GM18951 (cell line): ENCODE results near the gene SYT5.
"Not testable (repeated sequence)": the region's sequence is repeated elsewhere in the genome, so short reads cannot be mapped to it uniquely, and the experiment has no call there.

Experiments
- POLR2A ChIP-seq: IDR thresholded peaks from 4 replicates; pipeline ENCODE4 v1.6.1; 2011; ENCODE audit warnings: mild to moderate bottlenecking; ENCODE audit not compliant: insufficient read length, insufficient read depth; ENCODE audit errors: extremely low read depth
- in situ Hi-C: fragments of 300-500 bp; cut with MboI; formaldehyde crosslinking; loops from one replicate; pipeline ENCODE4 v1.12.0; 2022; ENCODE audit warnings: low sequenced_read_pairs, mixed read lengths, inconsistent platforms; ENCODE audit not compliant: unreplicated experiment

SYT5 gene

DNA sequence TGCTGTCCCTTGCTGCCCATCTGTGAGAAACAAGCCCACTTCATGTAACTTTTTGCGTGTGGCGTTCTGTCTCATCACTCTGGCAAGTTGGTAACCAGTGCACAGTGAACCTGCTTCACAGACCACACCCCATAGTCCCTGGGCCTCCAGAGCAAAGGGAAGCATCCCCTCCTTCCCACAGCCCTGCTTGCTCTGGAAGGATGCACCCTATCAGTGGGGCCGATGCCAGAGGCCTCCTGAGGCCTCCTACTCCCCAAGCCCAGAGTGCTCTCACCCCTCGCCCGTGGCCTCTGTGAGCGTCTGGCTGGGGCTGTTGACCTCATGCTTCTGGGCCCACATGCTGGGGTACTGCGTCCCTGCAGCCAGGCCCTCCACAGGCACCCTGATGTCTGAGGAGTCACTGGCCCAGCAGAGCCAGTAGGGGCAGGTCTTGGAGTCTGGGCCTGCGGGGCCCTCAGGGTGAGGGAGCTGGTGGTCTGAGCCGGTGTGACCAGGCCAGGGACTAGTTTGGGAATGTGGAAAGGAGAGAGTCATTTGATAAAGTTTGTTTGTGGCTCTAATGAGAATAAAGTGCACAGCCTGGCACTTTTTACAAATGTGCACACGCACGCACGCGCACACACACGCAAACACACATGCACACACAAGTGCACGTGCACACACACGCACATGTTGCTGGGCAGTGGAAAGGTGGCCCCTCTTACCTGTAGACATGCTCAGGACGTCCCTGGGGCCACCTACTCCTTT, 43.4 kb upstream of the SYT5 start:
- in situ Hi-C loops = no loop called here
- peak; percentile 9 for TF ChIP-seq POLR2A

DNA sequence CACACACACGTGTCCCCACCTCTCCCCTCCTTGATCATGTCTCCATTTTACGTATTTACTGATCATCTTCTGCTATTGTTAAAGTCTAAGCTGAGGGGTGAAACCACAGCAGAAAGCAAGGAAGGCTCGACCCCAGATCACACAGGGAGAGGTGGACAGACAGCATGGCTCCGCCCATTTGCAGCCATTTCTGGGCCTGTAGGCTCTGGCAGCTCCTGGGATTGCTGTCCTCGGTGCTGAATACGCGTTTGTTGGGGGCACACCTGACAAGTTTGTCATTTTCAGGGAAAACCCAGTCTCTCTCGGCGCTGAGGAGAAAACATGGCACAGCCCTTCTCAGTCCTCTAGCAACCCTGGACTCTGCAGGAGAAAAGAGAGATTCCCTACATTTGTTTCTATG, 40.4 kb upstream of the SYT5 start:
- no peak for TF ChIP-seq POLR2A
- in situ Hi-C loops = no loop called here

DNA sequence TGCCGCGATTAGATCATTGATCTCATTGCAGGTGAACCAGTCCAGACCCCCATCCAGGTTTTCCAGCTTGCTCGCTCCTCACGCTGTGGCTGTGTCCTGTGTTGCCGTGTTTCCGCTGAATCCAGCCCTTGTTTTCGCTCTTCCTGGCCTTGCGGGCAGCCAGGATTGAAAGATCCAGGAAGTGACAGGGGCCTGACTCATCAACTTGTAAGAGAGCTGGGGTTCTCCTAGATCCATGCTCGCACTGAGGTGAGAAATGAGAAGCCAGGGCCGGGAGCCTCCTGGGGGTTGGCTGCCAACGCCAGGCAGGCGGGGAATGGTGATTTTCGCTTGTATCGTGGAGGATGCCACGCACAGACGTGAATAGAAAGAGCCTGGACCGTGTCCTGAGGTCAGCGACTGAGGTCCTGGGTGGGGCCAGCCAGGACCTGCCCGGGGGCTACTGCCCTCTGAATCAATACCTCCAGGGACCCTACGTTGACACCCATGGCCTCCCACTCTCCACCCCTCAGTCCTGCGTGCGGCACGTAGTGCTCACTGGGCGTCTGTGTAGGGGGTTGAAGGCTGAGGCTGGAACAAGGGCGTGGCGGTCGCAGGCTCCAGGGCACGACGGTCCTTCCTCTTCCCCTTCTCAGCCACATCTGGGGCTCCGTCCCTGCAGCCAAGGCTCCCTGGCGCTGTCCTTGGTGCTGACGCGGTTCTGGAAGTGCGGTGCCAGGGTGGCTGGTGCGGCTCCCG, 36.5 kb upstream of the SYT5 start:
- in situ Hi-C loops = no loop called here

DNA sequence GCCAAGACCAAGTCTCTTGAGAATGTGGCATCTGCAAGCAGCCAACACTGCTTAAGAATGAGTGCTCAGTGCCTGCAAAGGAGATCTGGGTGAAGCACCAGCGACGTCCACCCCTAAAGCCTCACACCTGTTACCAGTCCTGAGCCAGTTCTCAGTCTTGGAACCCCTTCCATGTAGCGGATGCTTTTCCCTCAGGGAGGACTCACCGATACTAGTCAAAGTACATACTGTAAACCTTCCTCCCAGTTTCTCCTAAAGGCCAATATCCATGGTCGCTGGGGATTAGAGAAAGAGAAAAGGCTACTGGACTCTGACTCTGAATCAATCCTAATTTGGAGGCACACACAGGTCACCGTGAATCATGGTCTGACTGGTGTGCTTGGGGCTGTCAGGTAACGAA, 33.5 kb upstream of the SYT5 start:
- TF ChIP-seq POLR2A = no peak
- in situ Hi-C loops = no loop called here

More for the DNA sequence above, 36.5 kb upstream of the SYT5 start:
- TF ChIP-seq POLR2A = no peak

DNA sequence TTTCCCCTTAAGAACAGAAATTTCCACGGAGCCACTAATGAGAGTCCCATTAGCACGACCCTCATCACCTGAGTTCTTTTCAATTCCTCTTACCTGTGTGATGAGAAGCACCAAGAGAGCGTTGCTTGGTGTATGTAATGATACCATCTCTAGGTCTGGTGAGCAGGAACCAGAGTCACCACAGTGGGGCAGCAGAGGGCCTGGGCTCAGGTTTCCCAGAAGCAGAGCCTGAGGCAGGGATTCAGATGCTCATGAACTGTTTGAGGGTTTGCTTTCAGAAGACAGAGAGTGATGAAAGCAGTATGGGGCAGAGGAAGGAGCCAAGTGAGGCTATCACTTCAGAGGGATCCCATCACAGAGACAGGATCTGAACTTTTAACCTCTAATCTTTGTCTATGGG, 32.4 kb upstream of the SYT5 start:
- in situ Hi-C loops = no loop called here
- TF ChIP-seq POLR2A = no peak

DNA sequence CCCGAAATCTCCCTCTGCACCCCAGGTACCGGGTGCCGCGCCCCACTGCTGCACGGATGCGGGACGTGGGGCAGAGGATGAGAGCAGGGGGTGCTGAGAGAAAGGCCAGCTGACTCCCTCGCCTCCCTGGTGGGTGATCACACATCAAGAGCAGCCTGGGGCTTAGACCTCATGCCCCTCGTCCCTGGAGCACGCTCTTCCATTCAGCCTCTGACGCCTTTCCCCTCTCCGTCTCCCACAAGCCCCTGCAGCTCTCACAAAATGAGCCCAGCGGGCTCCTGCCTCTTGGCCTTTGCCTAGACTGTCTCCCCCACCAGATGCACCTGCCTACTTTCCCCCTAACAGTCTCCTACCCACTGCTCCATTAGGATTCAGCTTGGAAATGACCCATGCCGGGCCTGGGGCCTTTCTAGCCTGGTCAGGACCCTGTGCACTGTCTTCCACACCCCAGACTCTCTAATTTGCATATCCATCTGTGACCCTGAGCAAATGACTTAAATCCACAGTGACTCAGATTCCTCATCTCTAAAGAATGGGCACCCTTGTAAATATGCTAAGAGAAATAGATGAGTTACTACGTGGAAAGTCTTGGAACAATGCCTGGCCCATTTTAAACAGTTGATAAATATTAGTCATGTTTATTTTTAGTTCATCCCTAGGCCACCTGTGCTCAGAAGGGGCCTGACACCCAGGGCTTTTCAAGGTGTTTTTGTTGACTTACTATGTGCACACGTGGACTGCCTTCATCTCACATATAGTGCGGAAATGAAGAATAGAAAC, 29.8 kb upstream of the SYT5 start:
- TF ChIP-seq POLR2A = no peak
- in situ Hi-C loops = no loop called here

DNA sequence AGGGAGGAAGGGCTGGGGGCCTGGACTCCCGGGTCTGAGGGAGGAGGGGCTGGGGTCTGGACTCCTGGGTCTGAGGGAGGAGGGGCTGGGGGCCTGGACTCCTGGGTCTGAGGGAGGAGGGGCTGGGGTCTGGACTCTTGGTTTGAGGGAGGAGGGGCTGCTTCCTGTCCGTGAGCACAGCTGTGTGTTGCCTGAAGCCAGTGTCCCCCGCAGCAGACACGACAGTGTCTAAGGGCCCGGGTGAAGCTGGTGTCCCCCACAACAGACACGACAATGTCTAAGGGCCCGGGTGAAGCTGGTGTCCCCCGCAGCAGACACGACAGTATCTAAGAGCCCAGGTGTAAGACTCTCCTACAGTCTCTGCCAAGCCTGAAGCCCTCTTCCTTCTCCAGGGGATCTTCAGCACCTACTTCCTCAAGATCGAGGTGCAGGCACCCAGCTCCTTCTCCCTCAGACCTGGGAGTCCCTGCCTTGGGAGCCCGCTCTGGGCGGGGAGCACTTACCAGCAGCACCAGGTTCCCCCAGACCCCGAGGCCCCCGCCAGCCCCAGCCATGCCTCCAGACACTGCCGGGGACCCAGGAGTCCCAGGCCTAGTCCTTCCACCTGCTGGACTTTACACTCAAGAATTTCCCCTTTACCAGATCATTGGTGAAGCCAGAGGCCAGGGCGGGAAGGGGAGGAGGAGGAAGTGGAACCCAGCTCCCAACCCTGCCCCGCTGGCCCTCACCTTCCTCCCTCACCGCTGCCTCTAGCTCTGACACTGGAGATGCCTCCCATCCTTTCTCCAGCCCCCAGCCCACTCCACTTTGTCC, 29.0 kb upstream of the SYT5 start, which contains the start of gene PTPRH:
Gene PTPRH (minus strand): TSS at position 622 of the 813 bp plus-strand sequence. CDS start 68 bp downstream, at position 554.
- no peak for TF ChIP-seq POLR2A
- in situ Hi-C loops = no loop called here

DNA sequence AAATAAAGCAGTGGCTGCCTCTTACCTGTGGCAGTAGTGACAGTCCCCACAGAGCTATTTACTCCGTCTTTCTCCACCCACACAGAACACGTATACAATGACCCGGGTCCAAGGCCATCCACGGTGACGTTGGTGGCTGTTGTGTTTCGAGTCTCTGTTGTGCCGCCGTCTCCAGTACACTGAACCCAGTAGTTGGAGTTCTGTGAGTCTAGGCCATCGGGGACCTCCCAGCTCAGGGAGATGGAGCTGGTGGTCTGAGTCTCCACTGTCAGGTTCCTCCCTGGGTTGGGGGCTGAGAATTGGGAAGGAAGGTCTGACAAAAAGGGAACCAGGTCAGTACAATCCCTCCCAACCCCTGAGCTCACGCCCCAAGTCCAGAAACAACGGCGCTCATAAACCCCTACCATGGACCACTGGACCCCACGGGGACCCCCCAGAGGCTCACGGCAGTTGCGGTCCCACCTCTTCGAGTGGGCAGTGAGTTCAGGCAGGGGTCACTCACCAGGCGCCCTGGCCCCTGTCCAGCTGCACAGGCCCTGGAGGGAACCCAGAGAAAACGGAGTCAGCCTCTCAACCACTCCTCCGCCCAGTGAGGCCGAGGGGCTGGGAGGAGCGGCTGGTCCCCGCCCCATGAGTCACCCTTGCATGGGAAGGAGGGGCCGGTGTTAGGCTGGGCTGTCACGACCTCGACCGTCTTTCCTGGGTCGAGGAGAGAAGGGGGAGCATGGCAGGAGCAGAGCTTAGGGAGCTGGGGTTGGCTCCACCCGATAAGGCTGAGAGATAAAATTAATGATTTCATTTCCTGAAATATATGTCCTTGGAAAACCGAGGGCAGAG, 26.8 kb upstream of the SYT5 start:
- in situ Hi-C loops = no loop called here
- TF ChIP-seq POLR2A = no peak

DNA sequence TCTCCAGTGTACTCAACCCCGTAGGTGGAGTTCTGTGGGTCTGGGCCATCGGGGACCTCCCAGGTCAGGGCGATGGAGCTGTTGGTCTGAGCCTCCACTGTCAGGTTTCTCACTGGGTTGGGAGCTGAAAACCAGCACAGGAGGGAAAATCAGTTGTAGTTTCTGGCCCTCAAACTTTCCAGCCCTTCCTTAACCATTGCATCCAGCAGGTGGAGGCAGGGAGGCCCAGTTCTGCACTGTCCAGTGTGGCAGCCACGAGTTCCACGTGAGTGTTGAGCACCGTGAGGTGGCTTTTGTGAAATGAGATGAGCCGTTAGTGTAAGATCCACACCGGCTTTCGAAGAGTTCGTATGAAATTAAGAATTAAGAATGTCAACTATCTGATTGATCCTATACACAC, 22.1 kb upstream of the SYT5 start:
- in situ Hi-C loops = not testable (repeated sequence)

DNA sequence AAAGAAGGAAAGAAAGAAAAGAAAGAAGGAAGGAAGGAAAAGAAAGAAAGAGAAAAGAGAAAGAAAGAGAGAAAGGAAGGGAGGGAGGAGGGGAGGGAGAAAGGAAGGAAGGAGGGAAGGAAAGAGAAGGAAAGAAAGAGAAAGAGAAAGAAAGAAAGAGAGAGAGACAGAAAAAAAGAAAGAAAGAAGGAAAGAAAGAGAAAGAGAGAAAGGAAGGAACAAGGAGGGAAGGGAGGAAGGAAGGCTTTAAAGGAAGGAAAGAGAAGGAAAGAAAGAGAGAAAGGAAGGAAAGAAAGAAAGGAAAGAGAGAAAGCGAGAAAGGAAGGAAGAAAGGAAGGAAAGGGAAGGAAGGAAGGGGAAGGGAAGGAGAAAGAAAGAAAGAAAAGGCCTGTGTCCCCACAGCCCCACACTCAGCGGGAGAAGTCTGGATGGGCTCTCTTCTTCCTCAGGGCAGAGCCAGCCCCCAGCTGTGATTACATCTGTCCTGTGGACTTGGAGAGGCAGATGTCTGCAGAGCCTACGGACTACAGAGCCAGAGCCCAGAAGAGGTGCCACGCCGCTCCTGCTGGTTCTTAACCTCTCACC, 19.6 kb upstream of the SYT5 start:
- in situ Hi-C loops = no loop called here
- no peak for TF ChIP-seq POLR2A

DNA sequence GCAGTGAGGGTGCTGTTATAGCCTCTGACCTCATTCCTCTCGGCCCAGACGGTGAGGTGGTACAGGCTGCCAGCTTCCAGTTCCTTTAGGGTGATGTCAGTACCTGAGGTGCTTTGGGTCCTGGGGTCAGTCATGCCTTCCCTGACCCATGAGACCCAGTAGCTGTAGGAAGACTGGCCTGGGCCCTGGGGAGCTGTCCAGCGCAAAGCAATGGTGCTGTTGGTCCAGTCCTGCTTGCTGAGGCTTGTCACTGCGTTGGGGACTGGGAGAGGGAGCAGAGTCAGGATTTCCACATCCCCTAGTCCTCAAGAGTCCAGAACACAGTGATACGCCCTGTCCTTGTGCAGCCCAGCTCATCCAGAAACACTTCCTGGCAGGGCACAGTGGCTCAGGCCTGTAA, 18.6 kb upstream of the SYT5 start:
- in situ Hi-C loops = no loop called here
- no peak for TF ChIP-seq POLR2A

DNA sequence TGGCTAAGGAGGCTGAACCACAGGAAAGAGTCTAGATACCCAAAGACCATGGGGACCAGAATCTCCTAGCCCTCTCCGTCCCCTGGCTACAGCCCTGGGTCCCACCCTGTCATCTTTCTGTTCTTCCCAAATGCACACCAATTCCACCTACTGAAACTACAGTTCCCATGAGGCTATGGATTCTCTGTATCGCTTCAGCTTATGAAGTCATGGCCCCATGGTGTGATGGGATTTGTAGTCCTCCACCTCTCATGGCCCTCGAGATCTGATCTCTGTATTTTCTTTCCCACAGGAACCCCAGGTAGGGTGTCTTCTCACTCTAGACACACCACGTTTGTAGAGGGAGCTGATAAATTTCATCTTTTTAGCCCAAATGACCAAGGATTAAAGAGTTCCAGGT, 17.4 kb upstream of the SYT5 start:
- in situ Hi-C loops = no loop called here
- no peak for TF ChIP-seq POLR2A

DNA sequence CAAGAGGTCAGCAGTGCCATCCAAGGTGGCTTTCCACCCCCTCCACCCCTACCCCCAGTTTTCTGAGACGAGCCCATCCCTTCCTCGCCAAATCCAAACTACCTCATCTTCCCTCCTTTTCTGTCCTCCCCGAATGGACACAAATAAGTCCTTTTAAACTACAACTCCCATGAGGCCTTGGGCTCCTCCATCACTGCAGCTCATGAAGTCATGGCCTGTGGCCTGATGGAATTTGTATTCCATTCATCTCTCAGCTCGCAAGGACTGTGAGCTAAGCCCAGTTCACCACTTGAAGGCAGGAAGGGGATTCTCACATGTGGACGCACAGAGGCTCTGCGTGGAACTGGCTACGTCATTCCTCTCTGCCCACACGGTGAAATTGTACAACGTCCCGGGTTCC, 16.7 kb upstream of the SYT5 start:
- TF ChIP-seq POLR2A = no peak

More for the DNA sequence above, 16.7 kb upstream of the SYT5 start:
- in situ Hi-C loops = no loop called here
